ENCODE data around the gene VPS35L. TPM values are rescaled to one million over a fixed set of nuclear protein-coding genes. Genes with fewer than 3 reads are reported as not detected.
A peak's percentile ranks its signal among the peaks of the same experiment; 100 is the strongest.

The VPS35L gene
- total RNA-seq, 2 experiments from 2014 or later, result 25.8 to 28.3 TPM

- Mint-ChIP-seq H3K27me3 (no peaks in the 10 kb centered on the region), H3K27ac (peak overlapping the region; percentile 94), H3K36me3 (ENCODE audit: low read depth) (peaks cover 74% of the 10 kb centered on the region), H3K4me3 (no peak overlapping the region), H3K4me1 (ENCODE audit: low read depth) (peaks cover 48% of the 10 kb centered on the region), H3K9me3 (no peaks in the 10 kb centered on the region)
- DNase-seq (no peak), ATAC-seq (ENCODE audit: poor library complexity) (no peak)
- Histone ChIP-seq H3K4me3 (ENCODE audit: low read length) (no peak overlapping the region), H3K27ac (ENCODE audit: low read depth in 1 of 2, low read length in 2 of 2) (no peak overlapping the region), H3K9me3 (ENCODE audit: control insufficient read depth in 1 of 2, insufficient read depth in 1 of 2, low read length in 2 of 2) (no peaks in the 10 kb centered on the region), H3K4me1 (ENCODE audit: insufficient read depth, low read length) (peaks cover 40% of the 10 kb centered on the region), H3K36me3 (ENCODE audit: insufficient read depth, low read length) (peaks cover 51% of the 10 kb centered on the region), H3K27me3 (ENCODE audit: control insufficient read depth in 1 of 2, insufficient read depth in 2 of 2, low read length in 2 of 2) (no peaks in the 10 kb centered on the region)
- intact Hi-C loops (cut with DNase I, micrococcal nuclease), result no loop called here
- POLR2A ChIA-PET, result interaction anchor here (2.1 kb wide), 1 partner anchor 18 kb away, joined by 7 read pairs; the partner anchor contains the start of genes IQCK and KNOP1
- no peak for TF ChIP-seq CTCF (IDR thresholded peaks at IDR 0.05)
- CTCF ChIA-PET, result interaction anchor here (0.6 kb wide), 1 partner anchor 23 kb away, joined by 3 read pairs; no protein-coding TSS in a partner anchor
Measured at GRCh38 chr16:19700319-19700781, 144.8 kb downstream of the VPS35L start.

- no peak for ATAC-seq (ENCODE audit: poor library complexity)
- no peak for TF ChIP-seq CTCF (IDR thresholded peaks at IDR 0.05)
- Mint-ChIP-seq H3K4me3 (no peak overlapping the region), H3K9me3 (no peaks in the 10 kb centered on the region), H3K4me1 (ENCODE audit: low read depth) (peaks cover 43% of the 10 kb centered on the region), H3K36me3 (ENCODE audit: low read depth) (peaks cover 82% of the 10 kb centered on the region), H3K27me3 (no peaks in the 10 kb centered on the region), H3K27ac (peak overlapping the region; percentile 94)
- Histone ChIP-seq H3K9me3 (ENCODE audit: control insufficient read depth in 1 of 2, insufficient read depth in 1 of 2, low read length in 2 of 2) (no peaks in the 10 kb centered on the region), H3K27ac (ENCODE audit: low read depth in 1 of 2, low read length in 2 of 2) (no peak overlapping the region), H3K27me3 (ENCODE audit: control insufficient read depth in 1 of 2, insufficient read depth in 2 of 2, low read length in 2 of 2) (no peaks in the 10 kb centered on the region), H3K4me1 (ENCODE audit: insufficient read depth, low read length) (peaks cover 32% of the 10 kb centered on the region), H3K4me3 (ENCODE audit: low read length) (no peak overlapping the region), H3K36me3 (ENCODE audit: insufficient read depth, low read length) (peaks cover 57% of the 10 kb centered on the region)
- no peak for DNase-seq
- ChIA-PET POLR2A (no interaction called here), CTCF (interaction anchor here (0.6 kb wide), 1 partner anchor 22 kb away, joined by 3 read pairs; no protein-coding TSS in a partner anchor)
- intact Hi-C loops (cut with DNase I, micrococcal nuclease), result no loop called here
Measured at GRCh38 chr16:19701091-19701490, 145.6 kb downstream of the VPS35L start.

GRCh38 chr16:19703172-19703889 lies 147.8 kb downstream of the VPS35L start:
- peaks cover 86% of the 10 kb centered on the region for H3K36me3 Mint-ChIP-seq (ENCODE audit: low read depth)

More at GRCh38 chr16:19703172-19703889, 147.8 kb downstream of the VPS35L start:
- no peaks in the 10 kb centered on the region for H3K9me3 ChIP-seq (ENCODE audit: control insufficient read depth in 1 of 2, insufficient read depth in 1 of 2, low read length in 2 of 2)
- intact Hi-C loops (cut with DNase I, micrococcal nuclease), result no loop called here
- Mint-ChIP-seq H3K9me3 (no peaks in the 10 kb centered on the region), H3K27ac (no peak overlapping the region), H3K4me1 (ENCODE audit: low read depth) (peaks cover 20% of the 10 kb centered on the region), H3K27me3 (no peaks in the 10 kb centered on the region), H3K4me3 (no peak overlapping the region)
- peaks cover 10% of the 10 kb centered on the region for H3K4me1 ChIP-seq (ENCODE audit: insufficient read depth, low read length)
- ChIA-PET POLR2A (no interaction called here), CTCF (no interaction called here)
- H3K27me3 ChIP-seq (ENCODE audit: control insufficient read depth in 1 of 2, insufficient read depth in 2 of 2, low read length in 2 of 2), result no peaks in the 10 kb centered on the region
- peaks cover 64% of the 10 kb centered on the region for H3K36me3 ChIP-seq (ENCODE audit: insufficient read depth, low read length)
- DNase-seq (no peak), ATAC-seq (ENCODE audit: poor library complexity) (no peak)
- TF ChIP-seq CTCF (IDR thresholded peaks at IDR 0.05), result no peak
- no peak overlapping the region for H3K27ac ChIP-seq (ENCODE audit: low read depth in 1 of 2, low read length in 2 of 2)
- H3K4me3 ChIP-seq (ENCODE audit: low read length), result no peak overlapping the region

Measured in CD4-positive, alpha-beta T cell (primary cell).